Activated CD4-positive, alpha-beta T cell treated with anti-CD3 and anti-CD28 coated beads, Interleukin-2, amount 50 U/mL, for 4 hours (primary cell): ENCODE results near the gene NECAB3.
"Not testable (repeated sequence)": the region's sequence is repeated elsewhere in the genome, so short reads cannot be mapped to it uniquely, and the experiment has no call there.

Source experiments
- DNase-seq, 2 experiments: peaks; one replicate each; pipeline ENCODE4 v3.0.0-alpha.2; 2020

Gene NECAB3

GRCh38 chr20:33674294-33675135 lies at the start of gene NECAB3:
NECAB3 (minus strand) TSS chr20:33674428; CDS start chr20:33674352, 76 bp downstream.
- peak in 1 of 2 experiments; percentile 23 for DNase-seq

GRCh38 chr20:33721391-33722140 lies 47.3 kb upstream of the NECAB3 start:
- no peak for DNase-seq

DNA sequence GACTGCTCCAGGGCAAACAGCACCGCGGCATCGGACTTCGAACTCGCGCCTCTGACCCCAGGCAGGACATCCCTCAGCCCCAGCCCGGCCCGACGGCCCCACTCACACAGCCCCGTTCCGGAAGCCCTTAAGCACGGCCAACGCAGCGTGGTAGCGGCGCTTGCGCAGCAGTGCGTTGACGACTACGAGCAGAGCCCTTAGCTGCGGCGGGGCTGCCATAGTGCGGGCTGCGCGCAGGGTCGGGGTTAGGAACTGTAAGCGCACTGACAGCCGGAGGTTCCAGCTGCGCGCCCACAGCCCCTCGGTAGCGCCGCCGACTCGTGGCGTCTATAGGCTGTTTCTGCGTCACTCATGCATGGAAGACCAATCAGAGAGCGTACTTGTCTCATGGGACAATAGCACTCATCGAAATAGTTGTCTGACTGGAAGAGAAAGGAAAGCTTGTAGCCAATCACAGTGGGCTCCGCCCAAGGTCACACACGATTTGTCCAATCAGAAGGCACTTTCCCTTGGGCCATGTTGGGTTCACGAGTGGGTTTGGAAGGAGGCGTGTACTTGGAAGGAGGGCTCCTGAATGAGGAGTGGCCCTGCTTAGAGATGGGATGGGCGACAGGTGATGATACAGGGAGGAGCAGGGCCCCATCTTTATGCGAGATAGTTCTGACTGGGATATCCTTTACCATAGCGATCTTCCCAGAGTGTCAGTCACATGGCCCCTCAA lies 45.9 kb upstream of the NECAB3 start, which contains the start of gene PXMP4:
PXMP4 (minus strand) TSS at position 322 of the 721 bp plus-strand sequence; CDS start at position 219, 103 bp downstream.
- DNase-seq = peak; percentile 80 to 83

GRCh38 chr20:33719277-33719988 lies 45.2 kb upstream of the NECAB3 start:
- no peak for DNase-seq

DNA sequence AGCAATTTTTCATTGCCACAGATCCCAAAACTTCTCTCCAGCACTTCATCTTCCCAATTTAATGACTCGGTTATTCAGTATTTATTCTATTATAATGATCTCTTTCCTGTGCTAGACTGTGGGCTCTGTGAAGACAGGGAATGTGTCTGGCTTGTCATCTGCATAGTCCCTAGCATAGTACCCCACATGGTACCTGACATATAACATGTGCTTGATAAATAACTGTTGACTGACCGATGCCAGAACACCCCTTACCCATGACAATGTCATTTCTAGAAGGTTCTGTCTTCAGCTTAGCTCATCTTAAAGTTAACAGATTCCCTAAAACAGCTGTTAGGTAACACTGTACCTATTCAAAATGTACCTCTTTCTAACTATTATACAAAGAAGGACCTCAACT lies 42.3 kb upstream of the NECAB3 start:
- no peak for DNase-seq

GRCh38 chr20:33713865-33714367 lies 39.7 kb upstream of the NECAB3 start:
- DNase-seq = no peak

- DNase-seq = no peak
These were observed 37.2 kb upstream of the NECAB3 start for GRCh38 chr20:33711446-33711738.

DNA sequence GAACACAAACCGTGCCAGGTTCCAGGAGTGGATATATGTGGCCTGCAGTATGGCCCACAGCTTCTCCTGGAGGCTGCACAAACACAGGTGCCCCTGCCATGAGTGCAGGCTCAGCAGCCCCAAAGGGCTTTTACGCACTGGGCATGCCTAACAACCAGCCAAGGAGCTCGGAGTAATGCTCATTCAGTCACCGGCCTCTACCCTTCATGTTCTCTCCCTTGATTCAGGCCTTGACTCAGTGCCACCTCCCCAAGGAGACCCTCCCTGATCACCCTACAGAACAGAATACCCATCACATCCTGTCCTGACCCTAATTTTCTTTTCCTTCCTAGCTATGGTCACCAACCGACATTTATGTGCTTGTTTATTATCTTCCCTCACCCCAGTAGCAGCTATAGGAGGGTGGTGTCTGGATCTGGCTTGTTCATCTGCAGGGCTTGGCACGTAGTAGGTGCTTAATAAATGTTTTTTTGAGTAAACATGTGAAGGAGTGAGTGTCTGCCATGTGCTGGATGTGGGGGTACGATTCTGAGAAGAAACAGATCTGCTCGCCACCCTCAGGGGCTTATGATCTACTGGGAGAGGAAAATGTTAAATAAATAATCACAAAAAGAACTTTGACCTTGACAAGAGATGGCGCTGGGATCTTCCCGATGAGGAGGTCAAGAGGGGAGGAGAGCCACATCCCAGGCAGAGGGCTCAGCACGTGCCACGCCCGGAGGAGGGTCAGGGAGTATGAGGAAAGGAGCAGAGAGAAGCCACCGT lies 36.6 kb upstream of the NECAB3 start:
- no peak for DNase-seq

- no peak for DNase-seq
These were observed 35.8 kb upstream of the NECAB3 start for GRCh38 chr20:33709905-33710541.

- DNase-seq = no peak
These were observed 35.2 kb upstream of the NECAB3 start for GRCh38 chr20:33709398-33709797.

DNA sequence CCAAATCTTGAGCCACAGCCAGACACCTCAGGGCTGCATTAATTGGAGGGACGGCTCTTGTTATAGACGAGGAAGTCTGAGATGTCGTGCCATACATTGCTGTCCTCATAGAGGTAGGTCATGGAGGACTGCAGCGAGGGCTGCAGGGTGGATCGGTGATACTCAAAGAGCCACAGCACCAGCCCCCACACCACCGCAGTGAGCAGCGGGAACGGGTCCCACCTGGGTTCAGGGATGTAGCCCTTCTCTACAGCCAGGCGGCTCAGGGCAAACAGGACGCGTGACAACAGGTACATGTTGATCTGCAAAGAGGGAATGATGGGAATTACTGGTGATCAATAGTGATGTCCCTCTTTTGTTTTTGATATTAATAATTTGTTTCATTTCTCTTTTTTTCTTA lies 33.4 kb upstream of the NECAB3 start:
- no peak for DNase-seq

- DNase-seq = no peak
These were observed 30.1 kb upstream of the NECAB3 start for GRCh38 chr20:33704197-33704924.

DNA sequence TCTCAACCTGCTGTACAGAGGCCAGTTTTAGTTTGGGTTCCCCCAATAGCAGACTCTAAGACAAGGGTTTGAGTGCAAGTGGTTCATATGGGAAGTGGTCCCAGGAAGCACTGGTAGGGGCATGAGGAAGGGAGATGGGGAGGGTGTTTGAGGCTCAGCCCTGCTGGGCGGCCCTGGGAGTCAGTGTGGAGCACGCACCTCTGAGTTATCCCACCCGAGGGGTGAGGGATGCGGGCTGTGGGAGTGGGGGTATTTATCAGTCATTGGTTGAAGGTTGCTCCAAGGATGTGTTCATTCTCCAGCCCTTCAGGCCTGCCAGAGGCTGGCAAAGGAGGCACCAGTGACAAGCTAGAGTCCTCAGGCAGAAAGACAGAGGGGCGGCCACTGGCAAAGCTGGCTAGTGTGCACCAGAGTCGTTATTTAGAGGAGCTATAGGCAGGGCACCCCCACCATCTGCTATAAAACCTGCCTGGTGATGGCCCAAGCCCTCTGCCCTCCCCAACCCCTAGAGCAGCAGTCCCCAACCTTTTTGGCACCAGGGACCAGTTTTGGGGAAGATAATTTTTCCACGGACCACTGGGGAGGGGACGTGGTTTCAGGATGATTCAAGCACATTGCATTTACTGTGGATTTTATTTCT lies 29.4 kb upstream of the NECAB3 start:
- DNase-seq = no peak

GRCh38 chr20:33702861-33703260 lies 28.6 kb upstream of the NECAB3 start:
- DNase-seq = no peak

- DNase-seq = no peak
These were observed 27.6 kb upstream of the NECAB3 start for GRCh38 chr20:33701629-33702450.

DNA sequence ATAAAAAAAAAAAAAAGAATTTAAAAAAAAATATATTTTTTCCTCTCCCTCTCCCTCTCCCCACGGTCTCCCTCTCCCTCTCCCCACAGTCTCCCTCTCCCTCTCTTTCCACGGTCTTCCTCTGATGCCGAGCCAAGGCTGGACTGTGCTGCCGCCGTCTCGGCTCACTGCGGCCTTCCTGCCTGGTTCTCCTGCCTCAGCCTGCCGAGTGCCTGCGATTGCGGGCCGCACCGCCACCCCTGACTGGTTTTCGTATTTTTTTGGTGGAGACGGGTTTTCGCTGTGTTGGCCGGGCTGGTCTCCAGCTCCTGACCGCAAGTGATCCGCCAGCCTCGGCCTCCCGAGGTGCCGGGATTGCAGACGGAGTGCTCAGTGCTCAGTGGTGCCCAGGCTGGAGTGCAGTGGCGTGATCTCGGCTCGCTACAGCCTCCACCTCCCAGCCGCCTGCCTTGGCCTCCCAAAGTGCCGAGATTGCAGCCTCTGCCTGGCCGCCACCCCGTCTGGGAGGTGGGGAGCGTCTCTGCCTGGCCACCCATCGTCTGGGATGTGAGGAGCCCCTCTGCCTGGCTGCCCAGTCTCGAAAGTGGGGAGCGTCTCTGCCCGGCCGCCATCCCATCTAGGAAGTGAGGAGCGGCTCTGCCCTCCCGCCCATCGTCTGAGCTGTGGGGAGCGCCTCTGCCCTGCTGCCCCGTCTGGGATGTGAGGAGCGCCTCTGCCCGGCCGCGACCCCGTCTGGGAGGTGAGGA lies 26.6 kb upstream of the NECAB3 start:
- DNase-seq = not testable (repeated sequence)

DNA sequence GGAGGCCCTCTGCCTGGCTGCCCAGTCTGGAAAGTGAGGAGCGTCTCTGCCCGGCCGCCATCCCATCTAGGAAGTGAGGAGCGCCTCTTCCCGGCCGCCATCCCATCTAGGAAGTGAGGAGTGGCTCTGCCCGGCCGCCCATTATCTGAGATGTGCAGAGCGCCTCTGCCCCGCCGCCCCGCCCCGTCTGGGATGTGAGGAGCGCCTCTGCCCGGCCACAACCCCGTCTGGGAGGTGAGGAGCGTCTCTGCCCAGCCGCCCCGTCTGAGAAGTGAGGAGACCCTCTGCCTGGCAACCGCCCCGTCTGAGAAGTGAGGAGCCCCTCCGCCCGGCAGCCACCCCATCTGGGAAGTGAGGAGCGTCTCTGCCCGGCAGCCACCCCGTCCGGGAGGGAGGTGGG lies 24.7 kb upstream of the NECAB3 start:
- not testable (repeated sequence) for DNase-seq

DNA sequence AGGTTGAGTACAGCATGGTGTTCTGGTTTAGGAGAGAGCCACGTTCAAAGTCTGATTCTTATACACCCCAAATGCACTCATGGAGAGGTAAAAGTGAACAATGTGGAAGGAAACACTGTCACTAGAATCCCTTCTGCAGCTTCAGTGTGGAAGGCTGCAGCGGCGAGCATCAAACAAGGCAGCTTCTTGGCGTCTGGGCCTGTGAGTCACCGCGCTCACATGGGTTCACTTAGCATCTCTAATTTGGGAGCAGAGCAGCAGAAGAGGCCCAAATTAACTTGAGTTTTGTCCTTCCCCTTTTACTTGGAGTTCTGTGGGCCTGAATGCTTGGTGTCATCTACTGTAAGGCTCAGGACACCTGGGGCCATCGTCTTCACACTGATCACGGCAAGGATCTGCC lies 22.9 kb upstream of the NECAB3 start:
- no peak for DNase-seq
